OCI-LY7 (cell line): ENCODE results near the gene GRHL3. TPM values are rescaled to one million over a fixed set of nuclear protein-coding genes. Genes with fewer than 3 reads are reported as not detected.

ENCODE experiments used
- total RNA-seq, 2 experiments: library from RNA; depleted of rRNA in 1 of 2; stranded (reverse); fragments of >200 nt in 1 of 2; shearing (Covaris generic) in 1 of 2; gene quantifications; 2 replicates each; pipeline ENCODE4 v1.2.3, GENCODE V29; 2014 to 2022

Gene GRHL3
- total RNA-seq, 2 experiments from 2014 or later: 0.09 to 0.65 TPM

Other genes with a start within 250 kb of the GRHL3 start
- gene MYOM3, start 207.2 kb upstream of the GRHL3 start, total RNA-seq (2014; rRNA removed; shearing (Covaris generic)): not detected in 2 replicates
- not detected in 2 replicates for gene MYOM3, start 207.2 kb upstream of the GRHL3 start, total RNA-seq (2022)
- not detected in 2 replicates for gene IL22RA1, start 176.2 kb upstream of the GRHL3 start, total RNA-seq (2014; rRNA removed; shearing (Covaris generic))
- gene IL22RA1, start 176.2 kb upstream of the GRHL3 start, total RNA-seq (2022): not detected in 2 replicates
- gene IFNLR1, start 132.1 kb upstream of the GRHL3 start, total RNA-seq (2014; rRNA removed; shearing (Covaris generic)): 24.6 and 29.4 TPM in 2 replicates
- gene IFNLR1, start 132.1 kb upstream of the GRHL3 start, total RNA-seq (2022): 30.5 and 31.7 TPM in 2 replicates
- gene STPG1, start 94.4 kb downstream of the GRHL3 start, total RNA-seq (2014; rRNA removed; shearing (Covaris generic)): 5.1 and 5.3 TPM in 2 replicates
- 9.6 and 10.1 TPM in 2 replicates for gene STPG1, start 94.4 kb downstream of the GRHL3 start, total RNA-seq (2022)
- 6.7 and 11.7 TPM in 2 replicates for gene NIPAL3, start 96.4 kb downstream of the GRHL3 start, total RNA-seq (2014; rRNA removed; shearing (Covaris generic))
- gene NIPAL3, start 96.4 kb downstream of the GRHL3 start, total RNA-seq (2022): 25.3 and 26.8 TPM in 2 replicates
- 13.0 and 22.9 TPM in 2 replicates for gene RCAN3, start 183.5 kb downstream of the GRHL3 start, total RNA-seq (2014; rRNA removed; shearing (Covaris generic))
- 47.8 and 57.2 TPM in 2 replicates for gene RCAN3, start 183.5 kb downstream of the GRHL3 start, total RNA-seq (2022)
- 0.95 and 1.1 TPM in 2 replicates for gene NCMAP, start 236.7 kb downstream of the GRHL3 start, total RNA-seq (2014; rRNA removed; shearing (Covaris generic))
- gene NCMAP, start 236.7 kb downstream of the GRHL3 start, total RNA-seq (2022): 0.99 and 1.0 TPM in 2 replicates